ENCODE measurements around the gene S100A8. TPM values are rescaled to one million over a fixed set of nuclear protein-coding genes. Genes with fewer than 3 reads are reported as not detected.
"Not testable (repeated sequence)": the region's sequence is repeated elsewhere in the genome, so short reads cannot be mapped to it uniquely, and the experiment has no call there.

Gene S100A8
- total RNA-seq, 3 donors from 2014 or later = 3.4 to 90.6 (median 22.4) TPM

- TF ChIP-seq CTCF (IDR thresholded peaks at IDR 0.05) = no peak
- Histone ChIP-seq H3K9me3 (no peaks in the 10 kb centered on the region), H3K4me3 (no peak overlapping the region), H3K36me3 (ENCODE audit: low read depth) (no peaks in the 10 kb centered on the region), H3K4me1 (ENCODE audit: low read depth) (no peaks in the 10 kb centered on the region)
- DNase-seq = peak in 2 of 3 donors; percentile 75 to 89
- intact Hi-C loops (cut with DNase I, micrococcal nuclease) = no loop called here
- ATAC-seq = peak; percentile 77
These were observed 31.7 kb upstream of the S100A8 start for GRCh38 chr1:153422450-153423068.

- no peaks in the 10 kb centered on the region for H3K36me3 ChIP-seq (ENCODE audit: low read depth)
- no peak overlapping the region for H3K4me3 ChIP-seq
- H3K4me1 ChIP-seq (ENCODE audit: low read depth) = no peaks in the 10 kb centered on the region
- TF ChIP-seq CTCF (IDR thresholded peaks at IDR 0.05) = no peak
- intact Hi-C loops (cut with DNase I, micrococcal nuclease) = no loop called here
- DNase-seq = no peak
- ATAC-seq = no peak
- no peaks in the 10 kb centered on the region for H3K9me3 ChIP-seq
These were observed 29.4 kb upstream of the S100A8 start for GRCh38 chr1:153420306-153420705.

GRCh38 chr1:153419436-153419793, 28.5 kb upstream of the S100A8 start:
- intact Hi-C loops (cut with DNase I, micrococcal nuclease); ATAC-seq; H3K9me3 ChIP-seq; H3K4me3 ChIP-seq; H3K36me3 ChIP-seq (ENCODE audit: low read depth); H3K4me1 ChIP-seq (ENCODE audit: low read depth); DNase-seq: not testable (repeated sequence)

- ATAC-seq; H3K9me3 ChIP-seq; DNase-seq; H3K36me3 ChIP-seq (ENCODE audit: low read depth); H3K4me1 ChIP-seq (ENCODE audit: low read depth); H3K4me3 ChIP-seq; intact Hi-C loops (cut with DNase I, micrococcal nuclease): not testable (repeated sequence)
These were observed 28.0 kb upstream of the S100A8 start for GRCh38 chr1:153418758-153419435.

GRCh38 chr1:153417136-153417888, 26.4 kb upstream of the S100A8 start:
- H3K4me1 ChIP-seq (ENCODE audit: low read depth) = no peaks in the 10 kb centered on the region
- H3K9me3 ChIP-seq = no peaks in the 10 kb centered on the region
- DNase-seq (no peak), ATAC-seq (no peak)
- no peaks in the 10 kb centered on the region for H3K36me3 ChIP-seq (ENCODE audit: low read depth)
- no peak for TF ChIP-seq CTCF (IDR thresholded peaks at IDR 0.05)
- no peak overlapping the region for H3K4me3 ChIP-seq
- intact Hi-C loops (cut with DNase I, micrococcal nuclease) = no loop called here

GRCh38 chr1:153415850-153416570, 25.1 kb upstream of the S100A8 start, which contains the start of gene S100A7A:
Gene S100A7A (plus strand): TSS chr1:153416520. CDS start chr1:153418083, 1,563 bp downstream.
- H3K36me3 ChIP-seq (ENCODE audit: low read depth) = no peaks in the 10 kb centered on the region
- intact Hi-C loops (cut with DNase I, micrococcal nuclease) = no loop called here
- no peak within 1 kb of the TSS for H3K4me3 ChIP-seq
- no peak for DNase-seq
- no peak for TF ChIP-seq CTCF (IDR thresholded peaks at IDR 0.05)
- ATAC-seq = no peak
- no peaks in the 10 kb centered on the region for H3K9me3 ChIP-seq
- no peaks in the 10 kb centered on the region for H3K4me1 ChIP-seq (ENCODE audit: low read depth)

GRCh38 chr1:153413961-153414360, 23.1 kb upstream of the S100A8 start:
- H3K4me1 ChIP-seq (ENCODE audit: low read depth); H3K36me3 ChIP-seq (ENCODE audit: low read depth); ATAC-seq; DNase-seq; H3K9me3 ChIP-seq; H3K4me3 ChIP-seq; intact Hi-C loops (cut with DNase I, micrococcal nuclease): not testable (repeated sequence)

GRCh38 chr1:153407274-153407673, 16.4 kb upstream of the S100A8 start:
- intact Hi-C loops (cut with DNase I, micrococcal nuclease); ATAC-seq; H3K36me3 ChIP-seq (ENCODE audit: low read depth); H3K4me3 ChIP-seq; DNase-seq; H3K9me3 ChIP-seq; H3K4me1 ChIP-seq (ENCODE audit: low read depth): not testable (repeated sequence)

GRCh38 chr1:153405825-153406599, 15.1 kb upstream of the S100A8 start:
- H3K4me1 ChIP-seq (ENCODE audit: low read depth); ATAC-seq; H3K4me3 ChIP-seq; H3K36me3 ChIP-seq (ENCODE audit: low read depth); DNase-seq; intact Hi-C loops (cut with DNase I, micrococcal nuclease); H3K9me3 ChIP-seq: not testable (repeated sequence)
